Neural crest cell (in vitro differentiated cells): ENCODE measurements around the gene SLC22A1. TPM values are rescaled to one million over a fixed set of nuclear protein-coding genes. Genes with fewer than 3 reads are reported as not detected.

Experiments
- DNase-seq: peaks from one replicate; pipeline ENCODE4 v3.0.0; 2021; ENCODE audit warnings: low read depth, mixed read lengths, low spot score
- H3K27ac Mint-ChIP-seq: one replicate; pipeline ENCODE4 v1.8.0; 2021; ENCODE audit warnings: mild to moderate bottlenecking, mixed read lengths; ENCODE audit not compliant: unreplicated experiment
- H3K27me3 Mint-ChIP-seq: 2 replicates; pipeline ENCODE4 v1.8.0; 2021; ENCODE audit warnings: low read depth, mild to moderate bottlenecking, mixed read lengths
- H3K36me3 Mint-ChIP-seq: 2 replicates; pipeline ENCODE4 v1.8.0; 2021; ENCODE audit warnings: low read depth, mild to moderate bottlenecking, mixed read lengths
- H3K4me1 Mint-ChIP-seq: 2 replicates; pipeline ENCODE4 v1.8.0; 2021; ENCODE audit warnings: mixed read lengths
- H3K4me3 Mint-ChIP-seq: one replicate; pipeline ENCODE4 v1.8.0; 2021; ENCODE audit warnings: mild to moderate bottlenecking, mixed read lengths
- H3K9me3 Mint-ChIP-seq: 2 replicates; pipeline ENCODE4 v1.8.0; 2021; ENCODE audit warnings: mixed read lengths
- total RNA-seq: library from RNA; stranded (reverse); gene quantifications from 2 replicates; pipeline ENCODE4 v1.2.1, GENCODE V29; 2021
- TF ChIP-seq, protein P1 (sequence below): fragments of 200-600 bp; sonication (generic); conservative IDR thresholded peaks from 2 replicates; pipeline ENCODE4 v1.5.0; 2021; ENCODE audit warnings: antibody characterized with exemption, mild to moderate bottlenecking

The SLC22A1 gene
- total RNA-seq, 1 donor from 2014 or later, result 2.1 TPM

- Mint-ChIP-seq H3K9me3 (no peaks in the 10 kb centered on the region), H3K4me1 (no peaks in the 10 kb centered on the region), H3K36me3 (peaks cover 43% of the 10 kb centered on the region), H3K27ac (no peak overlapping the region), H3K4me3 (no peak overlapping the region), H3K27me3 (no peaks in the 10 kb centered on the region)
- TF ChIP-seq, protein P1, sequence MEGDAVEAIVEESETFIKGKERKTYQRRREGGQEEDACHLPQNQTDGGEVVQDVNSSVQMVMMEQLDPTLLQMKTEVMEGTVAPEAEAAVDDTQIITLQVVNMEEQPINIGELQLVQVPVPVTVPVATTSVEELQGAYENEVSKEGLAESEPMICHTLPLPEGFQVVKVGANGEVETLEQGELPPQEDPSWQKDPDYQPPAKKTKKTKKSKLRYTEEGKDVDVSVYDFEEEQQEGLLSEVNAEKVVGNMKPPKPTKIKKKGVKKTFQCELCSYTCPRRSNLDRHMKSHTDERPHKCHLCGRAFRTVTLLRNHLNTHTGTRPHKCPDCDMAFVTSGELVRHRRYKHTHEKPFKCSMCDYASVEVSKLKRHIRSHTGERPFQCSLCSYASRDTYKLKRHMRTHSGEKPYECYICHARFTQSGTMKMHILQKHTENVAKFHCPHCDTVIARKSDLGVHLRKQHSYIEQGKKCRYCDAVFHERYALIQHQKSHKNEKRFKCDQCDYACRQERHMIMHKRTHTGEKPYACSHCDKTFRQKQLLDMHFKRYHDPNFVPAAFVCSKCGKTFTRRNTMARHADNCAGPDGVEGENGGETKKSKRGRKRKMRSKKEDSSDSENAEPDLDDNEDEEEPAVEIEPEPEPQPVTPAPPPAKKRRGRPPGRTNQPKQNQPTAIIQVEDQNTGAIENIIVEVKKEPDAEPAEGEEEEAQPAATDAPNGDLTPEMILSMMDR, result no peak
- DNase-seq, result no peak
Observed at GRCh38 chr6:160084198-160084776, 37.3 kb upstream of the SLC22A1 start.

- DNase-seq, result no peak
- Mint-ChIP-seq H3K4me1 (no peaks in the 10 kb centered on the region), H3K4me3 (no peak overlapping the region), H3K27me3 (no peaks in the 10 kb centered on the region), H3K36me3 (peaks cover 34% of the 10 kb centered on the region), H3K9me3 (no peaks in the 10 kb centered on the region), H3K27ac (no peak overlapping the region)
- TF ChIP-seq, protein P1, result no peak
Observed at GRCh38 chr6:160085226-160085625, 36.4 kb upstream of the SLC22A1 start.

GRCh38 chr6:160085713-160086505, 35.7 kb upstream of the SLC22A1 start:
- DNase-seq, result no peak
- Mint-ChIP-seq H3K4me3 (no peak overlapping the region), H3K9me3 (no peaks in the 10 kb centered on the region), H3K36me3 (peaks cover 30% of the 10 kb centered on the region), H3K27ac (peak overlapping the region; percentile 19), H3K4me1 (no peaks in the 10 kb centered on the region), H3K27me3 (no peaks in the 10 kb centered on the region)
- TF ChIP-seq, protein P1, result no peak

DNA sequence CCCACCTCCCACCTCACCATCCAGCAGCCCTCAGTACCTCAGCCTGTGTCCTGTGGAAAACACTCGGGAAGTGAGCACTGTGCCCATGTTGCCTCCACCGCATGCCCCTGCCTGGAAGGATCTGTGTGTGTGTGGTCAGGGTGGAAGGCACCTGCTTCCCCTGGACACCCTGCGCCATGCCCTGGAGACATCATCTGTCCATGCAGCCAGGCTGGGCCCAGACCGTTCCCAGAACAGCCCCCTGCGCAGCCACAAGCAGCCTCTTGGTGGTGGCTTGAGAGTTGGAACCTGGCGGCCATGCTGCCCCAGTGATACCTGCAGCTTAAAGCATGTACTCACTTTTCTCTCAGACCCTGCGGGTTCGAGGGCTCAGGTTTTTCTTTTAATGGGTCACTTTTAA, 34.9 kb upstream of the SLC22A1 start:
- Mint-ChIP-seq H3K9me3 (no peaks in the 10 kb centered on the region), H3K4me1 (no peaks in the 10 kb centered on the region), H3K4me3 (no peak overlapping the region), H3K27ac (no peak overlapping the region), H3K36me3 (peaks cover 24% of the 10 kb centered on the region), H3K27me3 (no peaks in the 10 kb centered on the region)
- TF ChIP-seq, protein P1, result no peak
- no peak for DNase-seq

DNA sequence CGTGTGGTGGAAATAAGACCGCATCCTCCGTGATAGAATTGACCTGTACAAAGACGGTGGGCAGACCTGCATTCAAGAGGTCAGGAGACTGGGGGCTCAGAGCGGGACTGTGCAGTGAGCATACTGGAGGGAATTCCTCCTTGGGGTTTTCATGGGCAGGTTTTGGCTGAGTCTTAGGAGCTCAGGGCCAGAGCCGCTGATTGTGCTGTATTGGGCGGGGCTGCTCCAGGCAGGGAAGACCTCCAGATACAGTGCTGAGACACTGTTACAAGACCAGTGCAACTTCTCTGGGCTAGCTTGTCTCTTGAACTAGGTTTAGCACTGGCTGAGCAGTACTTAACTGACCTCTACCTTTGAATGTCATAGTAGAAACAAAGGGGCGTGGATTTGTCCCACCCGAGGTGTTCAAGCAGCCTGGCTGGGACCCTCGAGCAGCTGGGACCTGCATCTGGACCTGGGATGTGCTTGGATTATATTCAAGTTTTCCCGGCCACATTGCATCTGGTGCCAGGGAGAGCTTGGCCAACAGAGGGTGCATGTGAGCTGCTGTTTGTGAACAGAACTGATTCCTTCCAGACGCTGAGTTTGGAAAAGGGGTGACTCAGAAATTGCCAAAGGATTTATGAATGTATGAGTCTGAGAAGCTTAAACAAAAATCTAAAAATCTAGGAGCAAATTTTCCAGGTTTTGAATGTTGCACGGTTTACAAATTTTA, 33.4 kb upstream of the SLC22A1 start:
- Mint-ChIP-seq H3K4me3 (no peak overlapping the region), H3K27me3 (no peaks in the 10 kb centered on the region), H3K9me3 (no peaks in the 10 kb centered on the region), H3K27ac (no peak overlapping the region), H3K4me1 (no peaks in the 10 kb centered on the region), H3K36me3 (peaks cover 22% of the 10 kb centered on the region)
- DNase-seq, result peak; percentile 46
- TF ChIP-seq, protein P1, result peak; percentile 68
